SH-SY5Y (cell line): ENCODE results near the gene QRFP.

Experiments
- GATA2 ChIP-seq: IDR thresholded peaks from 2 replicates; pipeline ENCODE4 v1.6.1; 2011; ENCODE audit warnings: mild to moderate bottlenecking, low read depth, low read length
- GATA3 ChIP-seq: IDR thresholded peaks from 2 replicates; pipeline ENCODE4 v1.6.1; 2011; ENCODE audit warnings: low read depth, mild to moderate bottlenecking, low read length, moderate library complexity

DNA sequence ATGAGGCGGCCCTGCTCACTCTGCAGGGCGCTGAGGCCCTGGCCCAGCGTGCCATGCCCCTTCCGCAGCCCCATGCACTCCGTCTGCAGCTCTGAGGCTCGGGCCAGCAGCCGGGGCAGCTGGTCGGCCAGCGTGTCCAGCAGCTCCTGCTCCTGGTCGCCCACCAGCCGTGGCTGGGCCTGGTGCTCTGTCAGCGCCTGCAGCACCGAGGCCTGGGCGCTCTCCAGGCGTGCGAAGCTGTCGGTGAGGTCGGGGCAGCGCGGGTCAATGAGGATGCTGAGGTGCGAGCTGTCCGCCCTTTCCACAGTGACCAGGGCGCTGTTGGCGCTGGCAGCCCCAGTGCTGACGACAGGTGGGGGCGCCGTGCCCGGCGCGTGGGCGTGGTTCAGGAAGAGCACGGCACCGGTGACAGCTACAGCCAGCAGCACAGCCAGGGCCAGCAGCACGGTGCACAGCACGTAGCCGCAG is 33.0 kb upstream of the QRFP start:
- TF ChIP-seq GATA2 (no peak), GATA3 (no peak)
